GM23338 (cell line): ENCODE data around the gene MYCBP2. TPM values are rescaled to one million over a fixed set of nuclear protein-coding genes. Genes with fewer than 3 reads are reported as not detected.

ENCODE experiments used
- ATAC-seq: fragments of 200-7000 bp; cut with Tn5 transposase; 3 replicates; pipeline ENCODE4 v1.9.1; 2020
- DNase-seq: peaks from one replicate; pipeline ENCODE4 v3.0.0-alpha.2; 2015; ENCODE audit warnings: low spot score
- H2AFZ ChIP-seq: fragments of 200-600 bp; sonication (generic); 2 replicates; pipeline ENCODE4 v1.8.0; 2016; ENCODE audit warnings: antibody characterized with exemption, mild to moderate bottlenecking, moderate library complexity
- H3F3A ChIP-seq: fragments of 200-600 bp; sonication (generic); replicated peaks from 2 replicates; pipeline ENCODE4 v1.8.0; 2017; ENCODE audit warnings: antibody characterized with exemption, mixed run types, low read depth
- H3K27ac ChIP-seq: fragments of 200-600 bp; sonication (generic); 2 replicates; pipeline ENCODE4 v1.6.1; 2016; ENCODE audit warnings: low read depth
- H3K27me3 ChIP-seq: fragments of 200-600 bp; sonication (generic); 2 replicates; pipeline ENCODE4 v1.8.0; 2016; ENCODE audit warnings: mild to moderate bottlenecking, mixed run types, moderate library complexity; ENCODE audit not compliant: insufficient read depth
- H3K36me3 ChIP-seq: fragments of 200-600 bp; sonication (generic); 2 replicates; pipeline ENCODE4 v1.8.0; 2016; ENCODE audit warnings: mild to moderate bottlenecking; ENCODE audit not compliant: insufficient read depth
- H3K4me1 ChIP-seq: fragments of 200-600 bp; sonication (generic); 2 replicates; pipeline ENCODE4 v1.8.0; 2016; ENCODE audit warnings: mild to moderate bottlenecking, moderate library complexity; ENCODE audit not compliant: insufficient read depth
- H3K4me2 ChIP-seq: fragments of 200-600 bp; sonication (generic); 2 replicates; pipeline ENCODE4 v1.7.1; 2017; ENCODE audit warnings: mixed run types
- H3K4me3 ChIP-seq: fragments of 200-600 bp; sonication (generic); 2 replicates; pipeline ENCODE4 v1.6.1; 2016; ENCODE audit warnings: mixed run types
- H3K79me2 ChIP-seq: fragments of 200-600 bp; sonication (generic); replicated peaks from 2 replicates; pipeline ENCODE4 v1.8.0; 2017; ENCODE audit warnings: mild to moderate bottlenecking; ENCODE audit not compliant: insufficient read depth
- H3K9me2 ChIP-seq: fragments of 200-600 bp; sonication (generic); 2 replicates; pipeline ENCODE4 v1.8.0; 2017; ENCODE audit not compliant: insufficient read depth
- H4K20me1 ChIP-seq: fragments of 200-600 bp; sonication (generic); replicated peaks from 2 replicates; pipeline ENCODE4 v1.8.0; 2017; ENCODE audit warnings: mild to moderate bottlenecking; ENCODE audit not compliant: insufficient read depth
- H3K27ac Mint-ChIP-seq: 2 replicates; pipeline ENCODE4 v1.8.0; 2020; ENCODE audit warnings: inconsistent platforms, mild to moderate bottlenecking, moderate library complexity, mixed read lengths
- H3K27me3 Mint-ChIP-seq: 3 replicates; pipeline ENCODE4 v1.8.0; 2022; ENCODE audit warnings: low read depth, mild to moderate bottlenecking, moderate library complexity, mixed read lengths, inconsistent platforms; ENCODE audit not compliant: insufficient read depth, poor library complexity
- H3K36me3 Mint-ChIP-seq: 3 replicates; pipeline ENCODE4 v1.8.0; 2021; ENCODE audit warnings: low read depth, mild to moderate bottlenecking, inconsistent platforms, moderate library complexity, mixed read lengths
- H3K4me1 Mint-ChIP-seq: 3 replicates; pipeline ENCODE4 v1.8.0; 2020; ENCODE audit warnings: mild to moderate bottlenecking, inconsistent platforms, mixed read lengths
- H3K4me3 Mint-ChIP-seq: 3 replicates; pipeline ENCODE4 v1.8.0; 2021; ENCODE audit warnings: moderate library complexity, mild to moderate bottlenecking, inconsistent platforms, mixed read lengths
- H3K9me3 Mint-ChIP-seq: 3 replicates; pipeline ENCODE4 v1.8.0; 2020; ENCODE audit warnings: moderate library complexity, mild to moderate bottlenecking, inconsistent platforms, mixed read lengths
- CREB1 ChIP-seq: fragments of 250-450 bp; sonication (Bioruptor Pico); IDR thresholded peaks from 2 replicates; pipeline ENCODE4 v1.5.0; 2020; ENCODE audit warnings: low read depth, mild to moderate bottlenecking, moderate library complexity
- CTCF ChIP-seq, 2 experiments: fragments of 200-600 bp in 1 of 2; sonication (generic) in 1 of 2; conservative IDR thresholded peaks; 2 replicates each; pipeline versions ENCODE4 v1.5.1 to v1.6.1; 2016 to 2017; ENCODE audit warnings: antibody characterized with exemption in 2 of 2, low read depth in 2 of 2, mild to moderate bottlenecking in 2 of 2, moderate library complexity in 1 of 2
- ETS1 ChIP-seq: IDR thresholded peaks from 2 replicates; pipeline ENCODE4 v1.6.1; 2016; ENCODE audit warnings: antibody characterized with exemption
- EZH2 ChIP-seq: fragments of 200-600 bp; sonication (generic); IDR thresholded peaks from one replicate; pipeline ENCODE4 v1.8.0; 2017; ENCODE audit warnings: antibody characterized with exemption, mild to moderate bottlenecking, low read depth; ENCODE audit not compliant: unreplicated experiment
- EZH2phosphoT487 ChIP-seq: fragments of 200-600 bp; sonication (generic); IDR thresholded peaks from one replicate; pipeline ENCODE4 v1.8.1; 2018; ENCODE audit warnings: antibody characterized with exemption; ENCODE audit not compliant: unreplicated experiment
- JUNB ChIP-seq: IDR thresholded peaks from one replicate; pipeline ENCODE4 v1.6.1; 2016; ENCODE audit warnings: antibody characterized with exemption; ENCODE audit not compliant: unreplicated experiment
- NANOG ChIP-seq: IDR thresholded peaks from 2 replicates; pipeline ENCODE4 v1.6.1; 2016; ENCODE audit warnings: antibody characterized with exemption, borderline replicate concordance
- POLR2AphosphoS5 ChIP-seq: IDR thresholded peaks from 2 replicates; pipeline ENCODE4 v1.6.1; 2016; ENCODE audit warnings: antibody characterized with exemption, low read depth
- REST ChIP-seq: IDR thresholded peaks from one replicate; pipeline ENCODE4 v1.6.1; 2018; ENCODE audit warnings: antibody characterized with exemption; ENCODE audit not compliant: unreplicated experiment
- STAT1 ChIP-seq: IDR thresholded peaks from one replicate; pipeline ENCODE4 v1.6.1; 2016; ENCODE audit warnings: antibody characterized with exemption; ENCODE audit not compliant: unreplicated experiment
- ZNF114 ChIP-seq: fragments of 250-450 bp; sonication (Bioruptor Pico); IDR thresholded peaks from 2 replicates; pipeline ENCODE4 v1.5.0; 2020; ENCODE audit warnings: mild to moderate bottlenecking, moderate library complexity
- ZNF331 ChIP-seq: fragments of 250-450 bp; sonication (Bioruptor Pico); IDR thresholded peaks from 2 replicates; pipeline ENCODE4 v1.5.0; 2020; ENCODE audit warnings: low read depth, mild to moderate bottlenecking, moderate library complexity
- polyA plus RNA-seq: library from polyadenylated mRNA; unstranded; fragments of >200 nt; fragmentation: Nextera tagmentation; extraction: Ambion mirVana; gene quantifications from 2 replicates; pipeline ENCODE4 v1.2.1, GENCODE V29; 2016
- total RNA-seq: library from RNA; depleted of rRNA; stranded (reverse); fragments of >200 nt; shearing (Covaris generic); gene quantifications from 2 replicates; pipeline ENCODE4 v1.2.3, GENCODE V29; 2014
- TF ChIP-seq, protein P1 (sequence below): fragments of 250-450 bp; sonication (Bioruptor Pico); IDR thresholded peaks from 2 replicates; pipeline ENCODE4 v1.5.0; 2020; ENCODE audit warnings: mild to moderate bottlenecking, moderate library complexity

MYCBP2 gene
- total and polyA plus RNA-seq, 2 experiments from 2014 or later: 54.6 to 77.2 TPM

DNA sequence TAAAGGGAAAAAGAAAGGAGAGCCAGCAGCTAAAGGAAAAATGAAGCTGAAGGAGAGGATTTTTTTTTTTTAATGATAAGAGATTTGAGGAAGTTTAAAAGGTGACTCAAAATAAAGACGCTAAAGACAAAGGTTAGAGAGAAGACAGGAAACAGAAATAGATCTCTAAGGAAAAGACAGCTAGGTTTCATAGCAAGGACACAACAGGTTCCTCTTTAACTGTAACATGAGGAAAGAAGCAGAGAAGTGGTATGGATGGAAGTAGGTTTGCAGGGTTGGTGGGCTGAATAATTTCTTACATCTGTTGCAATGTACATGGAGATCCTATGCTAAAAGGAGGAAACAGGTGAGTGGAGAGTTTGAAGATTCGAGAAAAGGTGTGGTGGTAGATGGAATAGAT is 107.5 kb downstream of the MYCBP2 start:
- no peaks in the 10 kb centered on the region for H3K27me3 Mint-ChIP-seq
- ATAC-seq (no peak), DNase-seq (no peak)
- H3K27ac Mint-ChIP-seq: no peak overlapping the region
- H4K20me1 ChIP-seq: peaks cover 7% of the 10 kb centered on the region; the same call in 1 of the 2 replicates
- no peak for TF ChIP-seq EZH2phosphoT487
- TF ChIP-seq ZNF331 (CRISPR knock-in tag): no peak
- no peak for TF ChIP-seq CTCF (conservative IDR thresholded peaks at IDR 0.05; ENCODE audit: low read depth in 2 of 2)
- TF ChIP-seq ETS1: no peak
- no peak for TF ChIP-seq POLR2AphosphoS5
- no peak for TF ChIP-seq ZNF114
- TF ChIP-seq REST: no peak
- TF ChIP-seq EZH2: no peak
- TF ChIP-seq JUNB: no peak
- TF ChIP-seq CREB1 (CRISPR knock-in tag): no peak
- TF ChIP-seq, protein P1, sequence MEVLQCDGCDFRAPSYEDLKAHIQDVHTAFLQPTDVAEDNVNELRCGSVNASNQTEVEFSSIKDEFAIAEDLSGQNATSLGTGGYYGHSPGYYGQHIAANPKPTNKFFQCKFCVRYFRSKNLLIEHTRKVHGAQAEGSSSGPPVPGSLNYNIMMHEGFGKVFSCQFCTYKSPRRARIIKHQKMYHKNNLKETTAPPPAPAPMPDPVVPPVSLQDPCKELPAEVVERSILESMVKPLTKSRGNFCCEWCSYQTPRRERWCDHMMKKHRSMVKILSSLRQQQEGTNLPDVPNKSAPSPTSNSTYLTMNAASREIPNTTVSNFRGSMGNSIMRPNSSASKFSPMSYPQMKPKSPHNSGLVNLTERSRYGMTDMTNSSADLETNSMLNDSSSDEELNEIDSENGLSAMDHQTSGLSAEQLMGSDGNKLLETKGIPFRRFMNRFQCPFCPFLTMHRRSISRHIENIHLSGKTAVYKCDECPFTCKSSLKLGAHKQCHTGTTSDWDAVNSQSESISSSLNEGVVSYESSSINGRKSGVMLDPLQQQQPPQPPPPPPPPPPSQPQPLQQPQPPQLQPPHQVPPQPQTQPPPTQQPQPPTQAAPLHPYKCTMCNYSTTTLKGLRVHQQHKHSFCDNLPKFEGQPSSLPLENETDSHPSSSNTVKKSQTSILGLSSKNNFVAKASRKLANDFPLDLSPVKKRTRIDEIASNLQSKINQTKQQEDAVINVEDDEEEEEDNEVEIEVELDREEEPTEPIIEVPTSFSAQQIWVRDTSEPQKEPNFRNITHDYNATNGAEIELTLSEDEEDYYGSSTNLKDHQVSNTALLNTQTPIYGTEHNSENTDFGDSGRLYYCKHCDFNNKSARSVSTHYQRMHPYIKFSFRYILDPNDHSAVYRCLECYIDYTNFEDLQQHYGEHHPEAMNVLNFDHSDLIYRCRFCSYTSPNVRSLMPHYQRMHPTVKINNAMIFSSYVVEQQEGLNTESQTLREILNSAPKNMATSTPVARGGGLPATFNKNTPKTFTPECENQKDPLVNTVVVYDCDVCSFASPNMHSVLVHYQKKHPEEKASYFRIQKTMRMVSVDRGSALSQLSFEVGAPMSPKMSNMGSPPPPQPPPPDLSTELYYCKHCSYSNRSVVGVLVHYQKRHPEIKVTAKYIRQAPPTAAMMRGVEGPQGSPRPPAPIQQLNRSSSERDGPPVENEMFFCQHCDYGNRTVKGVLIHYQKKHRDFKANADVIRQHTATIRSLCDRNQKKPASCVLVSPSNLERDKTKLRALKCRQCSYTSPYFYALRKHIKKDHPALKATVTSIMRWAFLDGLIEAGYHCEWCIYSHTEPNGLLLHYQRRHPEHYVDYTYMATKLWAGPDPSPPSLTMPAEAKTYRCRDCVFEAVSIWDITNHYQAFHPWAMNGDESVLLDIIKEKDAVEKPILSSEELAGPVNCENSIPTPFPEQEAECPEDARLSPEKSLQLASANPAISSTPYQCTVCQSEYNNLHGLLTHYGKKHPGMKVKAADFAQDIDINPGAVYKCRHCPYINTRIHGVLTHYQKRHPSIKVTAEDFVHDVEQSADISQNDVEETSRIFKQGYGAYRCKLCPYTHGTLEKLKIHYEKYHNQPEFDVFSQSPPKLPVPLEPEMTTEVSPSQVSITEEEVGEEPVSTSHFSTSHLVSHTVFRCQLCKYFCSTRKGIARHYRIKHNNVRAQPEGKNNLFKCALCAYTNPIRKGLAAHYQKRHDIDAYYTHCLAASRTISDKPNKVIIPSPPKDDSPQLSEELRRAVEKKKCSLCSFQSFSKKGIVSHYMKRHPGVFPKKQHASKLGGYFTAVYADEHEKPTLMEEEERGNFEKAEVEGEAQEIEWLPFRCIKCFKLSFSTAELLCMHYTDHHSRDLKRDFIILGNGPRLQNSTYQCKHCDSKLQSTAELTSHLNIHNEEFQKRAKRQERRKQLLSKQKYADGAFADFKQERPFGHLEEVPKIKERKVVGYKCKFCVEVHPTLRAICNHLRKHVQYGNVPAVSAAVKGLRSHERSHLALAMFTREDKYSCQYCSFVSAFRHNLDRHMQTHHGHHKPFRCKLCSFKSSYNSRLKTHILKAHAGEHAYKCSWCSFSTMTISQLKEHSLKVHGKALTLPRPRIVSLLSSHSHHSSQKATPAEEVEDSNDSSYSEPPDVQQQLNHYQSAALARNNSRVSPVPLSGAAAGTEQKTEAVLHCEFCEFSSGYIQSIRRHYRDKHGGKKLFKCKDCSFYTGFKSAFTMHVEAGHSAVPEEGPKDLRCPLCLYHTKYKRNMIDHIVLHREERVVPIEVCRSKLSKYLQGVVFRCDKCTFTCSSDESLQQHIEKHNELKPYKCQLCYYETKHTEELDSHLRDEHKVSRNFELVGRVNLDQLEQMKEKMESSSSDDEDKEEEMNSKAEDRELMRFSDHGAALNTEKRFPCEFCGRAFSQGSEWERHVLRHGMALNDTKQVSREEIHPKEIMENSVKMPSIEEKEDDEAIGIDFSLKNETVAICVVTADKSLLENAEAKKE (CRISPR knock-in tag): no peak
- no peak for TF ChIP-seq NANOG
- TF ChIP-seq STAT1: no peak
- H3K4me3 Mint-ChIP-seq: no peak overlapping the region
- no peak overlapping the region for H3K4me3 ChIP-seq
- H3K27me3 ChIP-seq: no peaks in the 10 kb centered on the region
- H3K9me3 Mint-ChIP-seq: no peaks in the 10 kb centered on the region
- H3K36me3 ChIP-seq: peaks cover 7% of the 10 kb centered on the region; the same call in 1 of the 2 replicates
- no peak overlapping the region for H3K27ac ChIP-seq
- H3K79me2 ChIP-seq: no peaks in the 10 kb centered on the region
- no peak overlapping the region for H3K4me2 ChIP-seq
- no peaks in the 10 kb centered on the region for H3F3A ChIP-seq
- peaks cover 8% of the 10 kb centered on the region; the same call in 2 of the 3 replicates for H3K36me3 Mint-ChIP-seq
- H3K9me2 ChIP-seq: no peaks in the 10 kb centered on the region
- H3K4me1 Mint-ChIP-seq: no peaks in the 10 kb centered on the region
- no peak overlapping the region for H2AFZ ChIP-seq
- no peaks in the 10 kb centered on the region for H3K4me1 ChIP-seq
